Mucosa of descending colon (tissue), 3 donors: ENCODE measurements around the gene ARHGEF25. TPM values are rescaled to one million over a fixed set of nuclear protein-coding genes. Genes with fewer than 3 reads are reported as not detected.

Experiments
- ATAC-seq: fragments of 200-7000 bp; cut with Tn5 transposase; one replicate; pipeline ENCODE4 v1.9.1; 2020; ENCODE audit warnings: mild to moderate bottlenecking, moderate library complexity
- DNase-seq, 3 donors: peaks; one replicate each; pipeline ENCODE4 v3.0.0-alpha.2; 2020
- H3K36me3 ChIP-seq: fragments of 200-600 bp; one replicate; pipeline ENCODE4 v1.8.0; 2021; ENCODE audit warnings: low read depth, mild to moderate bottlenecking
- H3K4me1 ChIP-seq: fragments of 200-600 bp; one replicate; pipeline ENCODE4 v1.8.0; 2021; ENCODE audit warnings: low read depth, mild to moderate bottlenecking
- H3K4me3 ChIP-seq: fragments of 200-600 bp; one replicate; pipeline ENCODE4 v1.8.0; 2021; ENCODE audit warnings: mild to moderate bottlenecking
- H3K9me3 ChIP-seq: fragments of 200-600 bp; one replicate; pipeline ENCODE4 v1.8.0; 2021; ENCODE audit warnings: mild to moderate bottlenecking
- intact Hi-C, 2 donors: fragments of 100-400 bp; cut with DNase I in 1 of 2; cut with micrococcal nuclease in 1 of 2; formaldehyde crosslinking; loops; one replicate each; pipeline versions ENCODE4 v1.11.0 to v1.11.1; 2022; cut with DNase I, micrococcal nuclease
- total RNA-seq, 3 donors: library from RNA; stranded (reverse); fragmentation: NEBNext Ultra II Directional in 2 of 3; extraction: Animal tissue kit (Norgen Biotek cat#: 25700) in 2 of 3; gene quantifications; one replicate each; pipeline versions ENCODE4 v1.2.1 to v1.2.4, GENCODE V29; 2021 to 2023
- TF ChIP-seq, protein P1 (sequence below): fragments of 200-600 bp; IDR thresholded peaks from one replicate; pipeline ENCODE4 v1.8.0; 2022; ENCODE audit warnings: antibody characterized with exemption, mild to moderate bottlenecking
- donor health status: DM: no; HTN: no; CAD: no; lungs with moderate emphysema.
- donor health status: DM: no; HTN: no; CAD: no.
- donor health status: DM: no; HTN: yes; CAD: no.

Gene ARHGEF25
- total RNA-seq, 3 donors from 2014 or later, result 5.0 to 129 (median 11.0) TPM

DNA sequence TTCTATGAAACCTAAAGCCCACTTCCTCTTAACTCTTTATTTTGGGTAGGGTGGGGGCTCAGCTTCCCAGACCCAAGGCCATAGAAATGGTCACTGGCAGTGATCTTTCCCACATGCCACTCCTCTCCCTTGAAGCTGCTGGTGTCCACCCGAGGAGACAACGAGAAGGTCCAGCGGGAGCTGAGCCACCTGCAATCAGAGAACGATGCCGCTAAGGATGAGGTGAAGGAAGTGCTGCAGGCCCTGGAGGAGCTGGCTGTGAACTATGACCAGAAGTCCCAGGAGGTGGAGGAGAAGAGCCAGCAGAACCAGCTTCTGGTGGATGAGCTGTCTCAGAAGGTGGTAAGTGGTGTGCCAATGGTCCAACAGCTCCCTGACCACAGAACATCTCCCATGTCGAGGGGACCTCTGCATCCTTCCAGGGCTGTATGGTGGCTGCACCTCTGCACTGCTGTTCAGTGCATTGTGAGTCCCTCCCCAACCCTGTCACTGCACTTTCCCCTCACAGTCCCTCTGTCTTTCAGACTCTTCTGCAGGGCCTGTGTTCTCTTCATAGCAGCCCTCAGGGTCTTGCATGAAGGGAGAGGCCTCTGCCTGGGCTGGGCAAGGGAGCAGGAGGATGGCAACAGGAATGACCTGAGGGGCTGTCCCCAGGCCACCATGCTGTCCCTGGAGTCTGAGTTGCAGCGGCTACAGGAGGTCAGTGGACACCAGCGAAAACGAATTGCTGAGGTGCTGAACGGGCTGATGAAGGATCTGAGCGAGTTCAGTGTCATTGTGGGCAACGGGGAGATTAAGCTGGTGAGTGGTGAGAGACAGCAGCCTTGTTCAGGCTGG lies 39.1 kb upstream of the ARHGEF25 start:
- TF ChIP-seq, protein P1, sequence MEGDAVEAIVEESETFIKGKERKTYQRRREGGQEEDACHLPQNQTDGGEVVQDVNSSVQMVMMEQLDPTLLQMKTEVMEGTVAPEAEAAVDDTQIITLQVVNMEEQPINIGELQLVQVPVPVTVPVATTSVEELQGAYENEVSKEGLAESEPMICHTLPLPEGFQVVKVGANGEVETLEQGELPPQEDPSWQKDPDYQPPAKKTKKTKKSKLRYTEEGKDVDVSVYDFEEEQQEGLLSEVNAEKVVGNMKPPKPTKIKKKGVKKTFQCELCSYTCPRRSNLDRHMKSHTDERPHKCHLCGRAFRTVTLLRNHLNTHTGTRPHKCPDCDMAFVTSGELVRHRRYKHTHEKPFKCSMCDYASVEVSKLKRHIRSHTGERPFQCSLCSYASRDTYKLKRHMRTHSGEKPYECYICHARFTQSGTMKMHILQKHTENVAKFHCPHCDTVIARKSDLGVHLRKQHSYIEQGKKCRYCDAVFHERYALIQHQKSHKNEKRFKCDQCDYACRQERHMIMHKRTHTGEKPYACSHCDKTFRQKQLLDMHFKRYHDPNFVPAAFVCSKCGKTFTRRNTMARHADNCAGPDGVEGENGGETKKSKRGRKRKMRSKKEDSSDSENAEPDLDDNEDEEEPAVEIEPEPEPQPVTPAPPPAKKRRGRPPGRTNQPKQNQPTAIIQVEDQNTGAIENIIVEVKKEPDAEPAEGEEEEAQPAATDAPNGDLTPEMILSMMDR, result no peak
- Histone ChIP-seq H3K4me3 (no peak overlapping the region), H3K9me3 (no peaks in the 10 kb centered on the region), H3K4me1 (no peaks in the 10 kb centered on the region), H3K36me3 (no peaks in the 10 kb centered on the region)
- intact Hi-C loops, result no loop called here
- ATAC-seq, result no peak
- DNase-seq, result no peak

DNA sequence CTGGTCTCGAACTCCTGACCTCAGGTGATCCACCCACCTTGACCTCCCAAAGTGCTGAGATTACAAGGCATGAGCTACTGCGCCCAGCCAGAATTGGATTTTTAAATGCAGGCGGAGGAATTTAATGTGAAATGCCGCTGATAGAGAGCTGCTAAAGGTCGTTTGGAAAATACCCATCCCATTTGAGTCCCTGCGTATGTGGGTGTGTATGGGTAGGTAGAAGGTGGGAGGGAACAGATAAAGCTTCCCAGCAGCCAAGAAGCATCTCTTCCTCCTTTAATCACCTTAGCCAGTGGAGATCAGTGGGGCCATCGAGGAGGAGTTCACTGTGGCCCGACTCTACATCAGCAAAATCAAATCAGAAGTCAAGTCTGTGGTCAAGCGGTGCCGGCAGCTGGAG lies 36.4 kb upstream of the ARHGEF25 start:
- Histone ChIP-seq H3K9me3 (no peaks in the 10 kb centered on the region), H3K4me3 (no peak overlapping the region), H3K4me1 (no peaks in the 10 kb centered on the region), H3K36me3 (no peaks in the 10 kb centered on the region)
- intact Hi-C loops, result no loop called here
- TF ChIP-seq, protein P1, result no peak
- no peak for ATAC-seq
- DNase-seq, result no peak

DNA sequence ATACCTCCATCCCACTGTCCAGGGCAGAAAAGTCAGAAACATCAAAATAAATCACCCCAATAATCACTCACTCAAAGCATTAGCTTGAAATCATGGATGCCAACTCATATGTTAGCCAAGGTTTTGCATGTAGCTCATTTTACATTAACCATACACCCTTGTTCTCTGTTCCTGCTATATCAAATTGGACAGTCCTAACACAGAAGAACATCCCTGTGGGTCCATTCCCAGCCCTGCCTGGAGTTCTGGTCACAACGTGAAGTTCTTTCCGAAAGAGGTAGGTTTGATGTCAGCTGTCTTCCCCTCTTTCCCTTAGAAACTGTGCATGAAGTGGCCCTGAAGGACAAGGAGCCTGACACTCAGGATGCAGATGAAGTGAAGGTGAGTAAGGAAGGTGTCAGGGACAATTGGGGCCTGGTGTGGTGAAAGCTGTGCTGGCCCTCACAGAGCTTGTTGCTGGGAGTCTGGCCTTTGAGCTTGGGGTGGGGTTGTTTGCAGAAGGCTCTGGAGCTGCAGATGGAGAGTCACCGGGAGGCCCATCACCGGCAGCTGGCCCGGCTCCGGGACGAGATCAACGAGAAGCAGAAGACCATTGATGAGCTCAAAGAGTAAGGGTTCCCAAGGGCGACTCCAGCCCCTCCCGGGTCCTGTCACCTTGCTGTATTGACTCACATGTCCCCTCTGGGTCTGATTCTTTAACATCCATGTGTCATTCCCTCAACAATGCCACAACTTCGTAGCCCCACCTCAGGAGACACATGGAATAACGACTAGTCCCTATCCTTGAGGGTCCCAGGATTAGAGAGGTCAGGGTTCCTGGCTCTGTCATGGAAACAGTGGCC lies 35.2 kb upstream of the ARHGEF25 start:
- intact Hi-C loops, result no loop called here
- Histone ChIP-seq H3K4me3 (no peak overlapping the region), H3K4me1 (no peaks in the 10 kb centered on the region), H3K9me3 (no peaks in the 10 kb centered on the region), H3K36me3 (no peaks in the 10 kb centered on the region)
- peak; percentile 29 for ATAC-seq
- TF ChIP-seq, protein P1, result no peak
- no peak for DNase-seq

DNA sequence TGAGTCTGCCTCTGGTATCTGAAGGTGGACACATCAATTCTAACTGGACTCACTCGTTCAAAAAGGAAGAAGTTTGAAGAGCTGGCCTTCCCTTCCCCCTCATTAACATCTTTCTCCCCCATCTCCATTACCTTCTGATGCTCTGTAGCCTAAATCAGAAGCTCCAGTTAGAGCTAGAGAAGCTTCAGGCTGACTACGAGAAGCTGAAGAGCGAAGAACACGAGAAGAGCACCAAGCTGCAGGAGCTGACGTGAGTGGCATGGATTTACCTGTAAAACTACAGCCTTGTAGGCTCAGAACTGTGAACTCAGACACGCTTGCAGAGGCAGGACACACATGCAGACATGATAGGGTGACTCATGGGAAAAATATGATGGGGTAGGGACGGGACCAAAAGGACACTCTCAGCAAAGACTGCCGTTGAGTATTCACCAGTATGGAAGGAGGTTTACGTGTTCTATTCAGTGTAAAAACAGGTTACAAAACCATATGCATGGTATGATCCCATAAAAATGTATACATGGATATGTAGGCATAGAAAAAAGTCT lies 34.5 kb upstream of the ARHGEF25 start:
- no peaks in the 10 kb centered on the region for H3K9me3 ChIP-seq
- intact Hi-C loops, result no loop called here
- H3K4me3 ChIP-seq, result no peak overlapping the region
- TF ChIP-seq, protein P1, result no peak
- no peaks in the 10 kb centered on the region for H3K4me1 ChIP-seq
- ATAC-seq, result no peak
- no peaks in the 10 kb centered on the region for H3K36me3 ChIP-seq
- no peak for DNase-seq

- DNase-seq (no peak), ATAC-seq (no peak)
- Histone ChIP-seq H3K36me3 (no peaks in the 10 kb centered on the region), H3K9me3 (no peaks in the 10 kb centered on the region), H3K4me1 (no peaks in the 10 kb centered on the region), H3K4me3 (no peak overlapping the region)
- TF ChIP-seq, protein P1, result no peak
- intact Hi-C loops, result no loop called here
Measured at GRCh38 chr12:57577981-57578758, 33.1 kb upstream of the ARHGEF25 start.
